NK-92 treated with Interleukin-12 subunit alpha and Interleukin-12 subunit beta, amount 100 ng/mL, for 24 hours (cell line): ENCODE measurements around the gene ZC3H18.

Experiments
- DNase-seq: peaks from one replicate; lab custom pipeline; 2025; lab: John Stamatoyannopoulos, UW

ZC3H18 gene

DNA sequence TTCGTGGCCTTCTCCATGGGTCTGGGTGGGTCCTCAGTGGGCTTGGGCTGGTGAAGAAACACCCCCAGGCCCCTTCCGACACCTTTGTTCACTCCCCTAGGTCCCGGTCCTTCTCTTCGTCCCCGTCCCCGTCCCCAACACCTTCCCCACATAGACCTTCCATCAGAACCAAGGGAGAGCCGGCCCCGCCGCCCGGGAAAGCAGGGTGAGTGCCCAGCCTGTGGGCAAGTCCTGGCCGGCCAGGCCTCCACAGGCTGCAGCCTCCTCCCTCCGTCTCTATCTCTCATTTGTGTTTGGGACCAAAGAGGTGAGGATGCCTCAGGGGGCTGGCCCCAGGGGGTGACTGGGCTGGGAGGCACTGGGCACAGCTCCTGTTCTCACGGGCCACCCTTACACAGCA lies 53.7 kb downstream of the ZC3H18 start:
- no peak for DNase-seq

GRCh38 chr16:88624481-88624880 lies 54.3 kb downstream of the ZC3H18 start:
- DNase-seq = no peak

- no peak for DNase-seq
Measured at GRCh38 chr16:88624977-88625576, 54.9 kb downstream of the ZC3H18 start.

GRCh38 chr16:88626646-88627045 lies 56.4 kb downstream of the ZC3H18 start:
- no peak for DNase-seq

- DNase-seq = no peak
Measured at GRCh38 chr16:88627531-88628411, 57.6 kb downstream of the ZC3H18 start.

DNA sequence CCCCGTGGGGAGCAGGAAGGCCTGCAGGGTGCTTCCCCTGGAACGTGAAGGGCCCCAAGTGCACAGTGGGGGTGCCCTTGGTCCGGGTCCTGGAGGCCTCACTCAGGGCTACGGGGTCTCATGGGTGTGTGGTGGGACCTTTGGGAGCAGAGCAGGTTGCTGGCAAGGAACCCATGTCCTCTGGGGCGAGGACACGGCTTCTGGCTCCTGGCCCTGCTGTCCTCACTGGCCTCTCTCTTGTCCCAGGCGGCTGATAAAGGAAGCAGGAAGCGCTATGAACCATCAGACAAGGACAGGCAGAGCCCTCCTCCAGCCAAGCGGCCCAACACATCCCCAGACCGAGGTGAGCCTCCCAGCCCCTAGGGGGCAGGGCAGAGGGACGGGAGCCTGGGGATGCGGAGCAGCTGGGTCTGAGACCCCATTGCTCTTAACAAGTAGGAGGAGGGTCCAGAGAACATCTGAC lies 58.3 kb downstream of the ZC3H18 start:
- no peak for DNase-seq

- no peak for DNase-seq
Measured at GRCh38 chr16:88629835-88630234, 59.6 kb downstream of the ZC3H18 start.

GRCh38 chr16:88630433-88630832 lies 60.2 kb downstream of the ZC3H18 start:
- DNase-seq = no peak

DNA sequence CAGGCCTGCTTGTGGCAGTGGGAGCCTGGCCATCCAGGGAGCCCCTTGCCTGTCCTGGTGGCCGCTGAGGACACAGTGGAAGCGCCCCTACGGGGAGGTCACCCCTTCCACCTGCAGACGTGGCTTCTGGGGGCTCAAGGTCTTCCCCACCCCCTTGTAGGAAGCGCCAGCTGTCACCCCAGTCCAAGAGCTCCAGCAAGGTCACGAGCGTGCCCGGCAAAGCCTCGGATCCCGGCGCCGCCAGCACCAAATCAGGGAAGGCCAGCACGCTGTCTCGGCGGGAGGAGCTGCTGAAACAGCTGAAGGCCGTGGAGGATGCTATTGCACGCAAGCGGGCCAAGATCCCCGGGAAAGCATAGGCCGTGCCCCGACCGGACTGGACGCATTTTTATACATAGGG lies 60.7 kb downstream of the ZC3H18 start:
- no peak for DNase-seq

GRCh38 chr16:88631384-88631783 lies 61.2 kb downstream of the ZC3H18 start:
- no peak for DNase-seq

DNA sequence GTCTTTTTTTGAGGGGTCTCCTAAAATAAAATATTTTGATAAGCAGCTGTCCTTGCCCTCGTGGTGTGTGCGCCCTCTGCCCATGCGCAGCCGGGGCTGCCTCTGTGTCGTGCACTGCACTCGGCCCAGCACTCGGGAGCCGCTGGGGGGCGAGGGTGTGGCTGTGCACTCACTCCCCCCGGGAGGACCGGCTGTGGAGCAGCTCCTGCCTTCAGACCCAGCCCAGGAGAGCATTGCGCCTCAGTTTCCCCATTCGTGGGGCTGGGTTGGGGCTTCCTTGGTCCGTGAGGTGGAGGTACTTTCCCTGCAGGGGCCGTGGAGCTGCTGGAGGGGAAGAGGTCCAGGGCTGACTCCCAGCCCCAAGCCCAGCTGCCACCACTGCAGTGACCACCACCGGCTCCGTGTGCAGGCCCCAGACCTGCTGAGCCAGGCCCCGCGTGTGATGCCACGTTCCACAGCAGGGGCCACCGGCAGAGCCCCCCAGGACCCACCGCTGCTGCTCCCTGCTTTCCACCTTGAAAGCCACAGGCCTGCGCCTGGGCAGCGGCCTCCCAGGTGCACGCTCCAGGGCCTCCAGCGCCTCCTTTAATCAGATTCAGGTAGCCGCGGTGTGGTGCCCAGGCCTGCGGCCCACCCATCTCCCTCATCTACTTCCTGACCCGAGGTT lies 61.9 kb downstream of the ZC3H18 start:
- no peak for DNase-seq

DNA sequence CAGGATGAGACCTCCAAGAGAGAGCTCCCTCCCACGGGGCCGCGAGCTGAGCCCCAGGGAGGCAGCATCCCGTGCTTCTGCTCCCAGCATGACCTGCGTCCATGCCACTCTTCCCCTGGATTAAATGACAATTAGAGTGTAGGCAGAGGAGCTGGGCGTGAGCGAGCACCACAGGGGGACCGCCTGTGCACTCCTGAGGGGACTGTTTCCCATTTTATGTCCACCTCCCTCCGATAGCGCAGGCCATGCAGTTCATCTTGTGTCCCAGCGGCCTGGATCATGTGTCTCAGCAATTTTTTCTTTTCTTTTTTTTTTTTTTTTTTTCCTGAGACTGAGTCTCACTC lies 62.4 kb downstream of the ZC3H18 start:
- DNase-seq = no peak

DNA sequence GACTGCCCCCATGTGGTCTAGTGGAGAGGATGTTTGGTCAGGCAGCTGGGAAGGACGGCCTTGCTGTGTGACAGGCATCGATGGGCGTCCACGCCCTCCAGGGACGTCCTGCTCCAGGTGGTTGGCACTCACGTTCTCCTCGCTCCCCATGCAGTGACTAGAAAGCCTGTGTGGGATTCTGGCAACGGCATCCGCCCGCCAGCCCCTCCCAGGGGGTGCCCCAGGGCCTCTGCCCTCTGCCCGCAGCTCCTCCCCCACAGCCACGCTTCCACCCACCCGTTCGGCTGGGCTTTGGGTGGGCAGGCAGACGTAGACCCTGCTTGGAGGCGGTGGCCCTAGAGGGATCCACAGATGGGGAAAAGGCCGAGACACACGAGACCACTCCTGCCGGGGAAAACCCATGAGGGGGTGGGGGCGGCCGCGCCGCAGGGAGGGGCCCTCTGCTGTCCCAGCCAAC lies 63.5 kb downstream of the ZC3H18 start:
- no peak for DNase-seq

DNA sequence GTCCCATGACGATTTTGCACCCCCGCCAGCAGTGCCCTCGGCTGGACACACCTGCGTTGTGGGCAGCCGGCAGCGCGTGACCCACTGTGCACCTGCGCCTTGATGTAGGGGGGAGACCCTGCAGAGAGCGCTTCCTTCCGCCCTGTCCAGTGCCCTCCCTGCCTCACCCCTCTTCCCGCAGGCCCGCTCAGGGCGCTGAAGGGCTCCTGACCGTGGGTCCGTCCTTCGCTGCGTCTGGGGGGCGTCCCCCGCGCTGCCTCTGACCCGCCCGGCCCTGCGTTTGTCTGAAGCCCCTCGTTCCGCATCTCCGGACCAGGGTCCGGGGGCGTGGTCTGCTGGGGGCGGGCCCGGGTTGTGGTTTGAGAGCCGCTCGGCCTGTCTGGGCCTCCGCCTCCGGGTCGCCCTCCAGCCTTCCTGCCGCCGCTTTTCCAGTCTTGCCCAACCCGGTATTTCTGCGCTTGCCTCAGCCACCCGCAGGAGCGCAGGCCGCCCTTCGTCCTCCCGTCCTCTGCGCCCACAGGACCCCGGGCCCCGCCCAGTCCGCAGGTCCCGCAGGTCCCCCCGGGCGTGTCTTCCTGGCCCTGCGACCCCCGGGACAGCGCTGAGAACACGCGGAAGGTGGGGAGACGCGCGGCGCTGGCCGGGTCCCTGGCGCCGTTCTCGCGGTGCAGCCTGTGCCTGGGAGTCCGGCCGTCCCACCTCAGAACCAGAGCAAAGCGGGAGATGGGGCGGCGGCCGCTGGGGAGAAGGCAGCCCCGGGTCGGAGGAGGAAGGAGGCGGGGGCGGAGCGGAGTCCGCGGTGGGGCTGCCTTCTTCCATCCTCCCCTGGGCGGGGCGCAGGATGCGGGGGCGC lies 64.2 kb downstream of the ZC3H18 start:
- no peak for DNase-seq

- DNase-seq = no peak
Measured at GRCh38 chr16:88634994-88635670, 64.9 kb downstream of the ZC3H18 start.

DNA sequence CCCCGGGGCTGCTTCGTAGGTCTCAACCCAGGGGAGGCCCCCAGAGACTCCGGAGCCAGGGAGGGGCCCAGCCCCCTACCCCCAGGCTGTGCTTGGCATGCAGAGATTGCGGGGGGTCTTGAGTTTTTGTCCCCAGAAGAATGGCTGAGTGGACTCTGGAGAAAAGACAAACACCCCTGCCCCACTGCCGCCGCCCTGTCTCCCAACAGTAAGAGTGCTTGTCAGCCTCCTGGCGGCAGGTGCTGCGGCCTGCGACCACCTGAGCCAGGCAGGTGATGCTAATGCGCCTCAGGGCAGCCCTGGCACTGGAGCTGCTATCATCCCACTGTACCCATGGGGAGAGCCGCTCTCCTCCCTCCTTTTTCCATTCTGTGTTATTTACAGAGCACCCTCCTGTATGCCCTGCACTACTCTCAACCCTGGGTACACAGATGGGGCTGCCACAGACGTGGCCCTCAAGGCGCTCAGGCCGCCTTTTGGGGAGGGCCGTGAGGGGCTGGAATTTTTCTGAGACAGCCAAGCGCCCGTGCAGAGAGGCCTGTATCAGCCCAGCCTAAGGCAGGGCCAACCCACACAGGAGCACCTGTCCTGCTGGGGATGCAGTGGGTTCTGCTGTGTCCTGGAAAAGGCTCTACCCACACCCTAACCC lies 65.6 kb downstream of the ZC3H18 start:
- DNase-seq = no peak

- no peak for DNase-seq
Measured at GRCh38 chr16:88636488-88637265, 66.5 kb downstream of the ZC3H18 start.

GRCh38 chr16:88638323-88639230 lies 68.4 kb downstream of the ZC3H18 start, which contains the start of gene IL17C:
IL17C (plus strand) TSS chr16:88638572; CDS start chr16:88638642, 70 bp downstream.
- DNase-seq = no peak
